Measurements from ENCODE around the gene SLC41A2. TPM values are rescaled to one million over a fixed set of nuclear protein-coding genes. Genes with fewer than 3 reads are reported as not detected.

Gene SLC41A2
- total RNA-seq, 1 donor from 2014 or later, result 35.6 TPM

DNA sequence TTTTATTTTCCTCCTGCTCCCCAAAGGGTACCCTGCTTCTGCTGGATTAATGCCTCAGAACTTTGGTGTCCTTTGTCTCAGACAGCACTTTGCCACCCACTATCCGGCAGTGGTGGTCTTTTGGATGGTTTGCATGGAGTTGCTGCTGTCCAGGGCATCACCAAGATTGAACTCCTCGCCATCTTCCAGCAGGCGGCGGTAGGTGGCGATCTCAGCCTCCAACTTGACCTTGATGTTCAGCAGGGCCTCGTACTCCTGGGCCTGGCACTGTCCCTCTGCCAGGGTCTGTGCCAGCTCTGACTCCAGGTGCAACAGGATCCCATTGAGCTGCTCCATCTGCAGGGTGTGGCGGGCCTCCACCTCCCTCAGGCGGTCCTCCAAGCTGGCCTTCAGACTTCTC lies 18.6 kb upstream of the SLC41A2 start:
- Histone ChIP-seq H3K79me2 (ENCODE audit: insufficient read depth, low read length) (no peaks in the 10 kb centered on the region), H3K4me2 (ENCODE audit: low read length) (no peak overlapping the region), H3K36me3 (ENCODE audit: insufficient read depth, low read length) (no peaks in the 10 kb centered on the region), H2AFZ (ENCODE audit: low read depth, low read length) (no peak overlapping the region), H3K27ac (ENCODE audit: low read depth, low read length) (no peak overlapping the region), H4K20me1 (ENCODE audit: insufficient read depth, low read length) (no peaks in the 10 kb centered on the region), H3K9me3 (ENCODE audit: insufficient read depth, low read depth, low read length) (no peaks in the 10 kb centered on the region), H3K9ac (ENCODE audit: low read length) (no peak overlapping the region), H3K27me3 (ENCODE audit: insufficient read depth, low read length) (no peaks in the 10 kb centered on the region), H3K4me3 (ENCODE audit: insufficient read depth, low read depth, low read length) (no peak overlapping the region), H3K4me1 (ENCODE audit: insufficient read depth, low read length) (peaks cover 4% of the 10 kb centered on the region)
- DNase-seq (ENCODE audit: low read depth), result no peak
- TF ChIP-seq EZH2 (IDR thresholded peaks at IDR 0.05; ENCODE audit: insufficient read depth, low read length), result no peak
- TF ChIP-seq, protein P1, sequence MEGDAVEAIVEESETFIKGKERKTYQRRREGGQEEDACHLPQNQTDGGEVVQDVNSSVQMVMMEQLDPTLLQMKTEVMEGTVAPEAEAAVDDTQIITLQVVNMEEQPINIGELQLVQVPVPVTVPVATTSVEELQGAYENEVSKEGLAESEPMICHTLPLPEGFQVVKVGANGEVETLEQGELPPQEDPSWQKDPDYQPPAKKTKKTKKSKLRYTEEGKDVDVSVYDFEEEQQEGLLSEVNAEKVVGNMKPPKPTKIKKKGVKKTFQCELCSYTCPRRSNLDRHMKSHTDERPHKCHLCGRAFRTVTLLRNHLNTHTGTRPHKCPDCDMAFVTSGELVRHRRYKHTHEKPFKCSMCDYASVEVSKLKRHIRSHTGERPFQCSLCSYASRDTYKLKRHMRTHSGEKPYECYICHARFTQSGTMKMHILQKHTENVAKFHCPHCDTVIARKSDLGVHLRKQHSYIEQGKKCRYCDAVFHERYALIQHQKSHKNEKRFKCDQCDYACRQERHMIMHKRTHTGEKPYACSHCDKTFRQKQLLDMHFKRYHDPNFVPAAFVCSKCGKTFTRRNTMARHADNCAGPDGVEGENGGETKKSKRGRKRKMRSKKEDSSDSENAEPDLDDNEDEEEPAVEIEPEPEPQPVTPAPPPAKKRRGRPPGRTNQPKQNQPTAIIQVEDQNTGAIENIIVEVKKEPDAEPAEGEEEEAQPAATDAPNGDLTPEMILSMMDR (IDR thresholded peaks at IDR 0.05; ENCODE audit: insufficient read depth, low read depth, low read length), result no peak
- H3K27ac Mint-ChIP-seq (ENCODE audit: unreplicated experiment), result no peak overlapping the region
- no peak for FAIRE-seq
- H3K9me3 Mint-ChIP-seq (ENCODE audit: unreplicated experiment), result peaks cover 2% of the 10 kb centered on the region
- H3K27me3 Mint-ChIP-seq (ENCODE audit: low read depth, unreplicated experiment), result no peaks in the 10 kb centered on the region
- H3K36me3 Mint-ChIP-seq (ENCODE audit: low read depth, unreplicated experiment), result peaks cover 4% of the 10 kb centered on the region
- peaks cover 8% of the 10 kb centered on the region for H3K4me1 Mint-ChIP-seq (ENCODE audit: low read depth, unreplicated experiment)
- H3K4me3 Mint-ChIP-seq (ENCODE audit: unreplicated experiment), result no peak overlapping the region

GRCh38 chr12:104975587-104976343 lies 17.7 kb upstream of the SLC41A2 start:
- DNase-seq (ENCODE audit: low read depth) (peak; percentile 44), FAIRE-seq (peak; percentile 84)
- H3K9me3 ChIP-seq (ENCODE audit: insufficient read depth, low read depth, low read length), result no peaks in the 10 kb centered on the region
- Mint-ChIP-seq H3K27ac (ENCODE audit: unreplicated experiment) (peak overlapping the region; percentile 12), H3K27me3 (ENCODE audit: low read depth, unreplicated experiment) (no peaks in the 10 kb centered on the region), H3K4me1 (ENCODE audit: low read depth, unreplicated experiment) (peaks cover 11% of the 10 kb centered on the region), H3K4me3 (ENCODE audit: unreplicated experiment) (no peak overlapping the region), H3K9me3 (ENCODE audit: unreplicated experiment) (peaks cover 2% of the 10 kb centered on the region), H3K36me3 (ENCODE audit: low read depth, unreplicated experiment) (peaks cover 4% of the 10 kb centered on the region)
- no peaks in the 10 kb centered on the region for H3K36me3 ChIP-seq (ENCODE audit: insufficient read depth, low read length)
- H3K4me1 ChIP-seq (ENCODE audit: insufficient read depth, low read length), result peaks cover 4% of the 10 kb centered on the region
- H3K27me3 ChIP-seq (ENCODE audit: insufficient read depth, low read length), result no peaks in the 10 kb centered on the region
- H3K27ac ChIP-seq (ENCODE audit: low read depth, low read length), result no peak overlapping the region
- no peak overlapping the region for H3K4me3 ChIP-seq (ENCODE audit: insufficient read depth, low read depth, low read length)
- no peak overlapping the region for H3K9ac ChIP-seq (ENCODE audit: low read length)
- no peak overlapping the region for H3K4me2 ChIP-seq (ENCODE audit: low read length)
- H4K20me1 ChIP-seq (ENCODE audit: insufficient read depth, low read length), result no peaks in the 10 kb centered on the region
- no peaks in the 10 kb centered on the region for H3K79me2 ChIP-seq (ENCODE audit: insufficient read depth, low read length)
- no peak overlapping the region for H2AFZ ChIP-seq (ENCODE audit: low read depth, low read length)
- TF ChIP-seq EZH2 (IDR thresholded peaks at IDR 0.05; ENCODE audit: insufficient read depth, low read length), result no peak
- TF ChIP-seq, protein P1 (IDR thresholded peaks at IDR 0.05; ENCODE audit: insufficient read depth, low read depth, low read length), result no peak
